ENCODE results near the gene SORT1. TPM values are rescaled to one million over a fixed set of nuclear protein-coding genes. Genes with fewer than 3 reads are reported as not detected.

Gene SORT1
- total and polyA plus RNA-seq, 2 of the 8 experiments (the other 6 are each of a cell fraction or from before 2014, with no cell fraction given), result 18.7 to 69.6 TPM

DNA sequence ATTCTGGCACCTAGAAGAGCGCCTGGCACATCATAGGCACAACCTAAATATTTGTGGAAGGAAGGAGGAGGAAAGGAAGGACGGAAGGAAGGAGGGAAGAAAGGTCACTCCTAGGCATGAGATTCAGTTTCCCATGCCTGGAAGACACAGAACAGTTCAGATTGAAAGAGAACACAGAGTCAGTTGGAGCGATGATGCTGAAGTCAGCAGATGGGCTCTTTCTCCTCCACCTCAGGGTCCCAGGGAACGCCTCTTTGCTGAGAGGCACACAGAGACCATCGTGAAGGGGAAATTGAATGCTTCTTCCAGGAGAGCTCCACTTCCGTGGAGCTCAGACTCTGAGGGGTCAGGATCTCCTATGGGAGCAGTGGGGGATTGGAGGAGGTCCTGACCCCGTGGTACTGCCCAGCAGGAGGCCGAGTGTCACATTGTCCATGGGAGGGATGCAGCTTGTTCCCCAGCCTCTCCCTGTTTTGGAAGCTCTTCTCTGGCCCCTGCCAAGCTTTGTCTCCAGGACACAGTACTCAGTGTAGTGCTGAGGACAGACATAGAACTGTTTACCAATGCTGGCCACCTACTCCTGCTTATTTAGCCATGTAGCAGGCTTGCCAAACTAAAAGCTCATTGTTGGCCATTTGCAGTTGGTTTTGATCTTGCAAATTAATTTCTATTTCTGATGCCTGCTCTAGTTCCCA, 93.3 kb downstream of the SORT1 start:
- no peak overlapping the region for H2AK5ac ChIP-seq (ENCODE audit: low read depth, low read length)
- H4K20me1 ChIP-seq (replicated peaks in 1 of 2; ENCODE audit: control insufficient read depth in 1 of 2, insufficient read depth in 2 of 2, low read length in 2 of 2), result peaks cover 0 to 2% of the 10 kb centered on the region in 2 experiments
- H2BK20ac ChIP-seq (ENCODE audit: low read length), result no peak overlapping the region
- H3K56ac ChIP-seq (replicated peaks; ENCODE audit: insufficient read length, low read depth, low read length), result no peak overlapping the region
- no peak overlapping the region for H2AFZ ChIP-seq (ENCODE audit: low read length)
- H3K79me1 ChIP-seq (ENCODE audit: low read depth, low read length), result no peaks in the 10 kb centered on the region
- DNase-seq (ENCODE audit: low read depth in 1 of 2, low spot score in 2 of 2) (no peak), FAIRE-seq (no peak)
- H4K5ac ChIP-seq (ENCODE audit: insufficient read length, low read depth, low read length), result no peak overlapping the region
- H3K9ac ChIP-seq (replicated peaks in 1 of 4; ENCODE audit: extremely low read depth in 1 of 4, low read depth in 3 of 4, low read length in 3 of 4), result no peak overlapping the region
- peak overlapping the region; percentile 27; the same call in 1 of the 2 replicates for H2BK12ac ChIP-seq (ENCODE audit: low read depth, low read length)
- H4K8ac ChIP-seq (ENCODE audit: extremely low read depth, insufficient read depth, low read length), result no peak overlapping the region
- H3K36me3 ChIP-seq (ENCODE audit: control insufficient read depth in 2 of 4, insufficient read depth in 4 of 4, low read length in 3 of 4), result no peaks in the 10 kb centered on the region
- no peak overlapping the region for H3K4ac ChIP-seq (replicated peaks; ENCODE audit: insufficient read length, low read depth, low read length)
- no peak overlapping the region for H3K4me3 ChIP-seq (ENCODE audit: extremely low read depth in 1 of 4, insufficient read depth in 2 of 4, low read depth in 3 of 4, low read length in 4 of 4)
- no peak overlapping the region for H4K91ac ChIP-seq (replicated peaks; ENCODE audit: insufficient read length, low read length)
- H3K27ac ChIP-seq (ENCODE audit: low read depth, low read length), result no peak overlapping the region
- H3K18ac ChIP-seq (ENCODE audit: extremely low read depth, low read length), result no peak overlapping the region
- ChIA-PET CTCF (ENCODE audit: partially characterized antibody) (interaction anchor here (0.9 to 5.6 kb wide), 15 partner anchors 8 to 228 kb away, joined by 3 to 45 read pairs (median 4); partner anchors contain the start of genes PSRC1 and SORT1), POLR2A (ENCODE audit: partially characterized antibody) (interaction anchor here (1.0 to 3.6 kb wide), 6 partner anchors 8 to 93 kb away, joined by 3 to 13 read pairs (median 8); partner anchors contain the start of genes PSRC1 and SORT1)
- no peak overlapping the region for H3K4me2 ChIP-seq (ENCODE audit: insufficient read depth in 1 of 2, low read depth in 2 of 2, low read length in 2 of 2)
- peaks cover 3% of the 10 kb centered on the region; the same call in 1 of the 2 replicates for H3K23me2 ChIP-seq (ENCODE audit: low read depth, low read length)
- H2BK120ac ChIP-seq (replicated peaks; ENCODE audit: low read depth, low read length), result no peak overlapping the region
- no peaks in the 10 kb centered on the region; a peak in 1 of 7 replicates for H3K27me3 ChIP-seq (replicated peaks in 1 of 4; ENCODE audit: control insufficient read depth in 3 of 4, extremely low read depth in 1 of 4, insufficient read depth in 3 of 4, low read length in 3 of 4)
- H2BK5ac ChIP-seq (ENCODE audit: low read depth, low read length), result no peak overlapping the region
- peaks cover 0 to 13% (median 3%) of the 10 kb centered on the region in 4 experiments; a peak in 2 of 7 replicates for H3K4me1 ChIP-seq (replicated peaks in 1 of 4; ENCODE audit: control insufficient read depth in 3 of 4, insufficient read depth in 4 of 4, low read length in 3 of 4)
- no peak overlapping the region for H2BK15ac ChIP-seq (ENCODE audit: low read length)
- H3K9me3 ChIP-seq (ENCODE audit: insufficient read depth in 2 of 2, low read depth in 1 of 2, low read length in 1 of 2), result no peaks in the 10 kb centered on the region
- WGBS, 2 experiments (ENCODE audit: extremely low coverage in 1 of 2, insufficient coverage in 1 of 2, insufficient read length in 1 of 2, insufficient replicate concordance in 2 of 2, low coverage in 1 of 2, low lambda C conversion rate in 2 of 2, missing lambda C conversion rate in 1 of 2), result 88% methylated on average over 8 of the region's 8 CpGs; no CpG with 5 or more reads in 1 of the 2 experiments
- H3K79me2 ChIP-seq (ENCODE audit: control insufficient read depth in 1 of 2, insufficient read depth in 2 of 2, low read length in 2 of 2), result no peaks in the 10 kb centered on the region
- no peak overlapping the region for H3K14ac ChIP-seq (ENCODE audit: insufficient read length)
- no peak overlapping the region for H3K23ac ChIP-seq (ENCODE audit: insufficient read length)
- TF ChIP-seq, protein P1, sequence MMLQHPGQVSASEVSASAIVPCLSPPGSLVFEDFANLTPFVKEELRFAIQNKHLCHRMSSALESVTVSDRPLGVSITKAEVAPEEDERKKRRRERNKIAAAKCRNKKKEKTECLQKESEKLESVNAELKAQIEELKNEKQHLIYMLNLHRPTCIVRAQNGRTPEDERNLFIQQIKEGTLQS (IDR thresholded peaks at IDR 0.05; ENCODE audit: insufficient read depth, low read depth, low read length), result no peak
- TF ChIP-seq PHF8 (conservative IDR thresholded peaks at IDR 0.05; ENCODE audit: low read depth, low read length) (no peak), BACH1 (IDR thresholded peaks at IDR 0.05; ENCODE audit: low read length) (no peak), HDAC6 (IDR thresholded peaks at IDR 0.05; ENCODE audit: low read depth, low read length) (no peak), HDAC2 (IDR thresholded peaks at IDR 0.05; ENCODE audit: borderline replicate concordance in 1 of 2, low read depth in 2 of 2, low read length in 2 of 2) (no peak), FOSL1 (IDR thresholded peaks at IDR 0.05; ENCODE audit: insufficient read depth, low read depth, low read length) (no peak), SP1 (IDR thresholded peaks at IDR 0.05; ENCODE audit: low read depth, low read length) (no peak), SIRT6 (IDR thresholded peaks at IDR 0.05; ENCODE audit: low read length) (no peak), CBX8 (IDR thresholded peaks at IDR 0.05; ENCODE audit: borderline replicate concordance, low read depth, low read length) (no peak), GTF2F1 (IDR thresholded peaks at IDR 0.05; ENCODE audit: borderline replicate concordance, low read depth, low read length) (no peak), RXRA (IDR thresholded peaks at IDR 0.05; ENCODE audit: insufficient read depth, low read depth, low read length) (no peak)
- TF ChIP-seq, protein P2, sequence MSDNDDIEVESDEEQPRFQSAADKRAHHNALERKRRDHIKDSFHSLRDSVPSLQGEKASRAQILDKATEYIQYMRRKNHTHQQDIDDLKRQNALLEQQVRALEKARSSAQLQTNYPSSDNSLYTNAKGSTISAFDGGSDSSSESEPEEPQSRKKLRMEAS (IDR thresholded peaks at IDR 0.05), result no peak
